CD8-positive, alpha-beta memory T cell (primary cell): ENCODE data around the gene NACA2. TPM values are rescaled to one million over a fixed set of nuclear protein-coding genes. Genes with fewer than 3 reads are reported as not detected.
"Not testable (repeated sequence)": the region's sequence is repeated elsewhere in the genome, so short reads cannot be mapped to it uniquely, and the experiment has no call there.

Experiments used
- CTCF ChIA-PET: fragments of 350-600 bp; sonication (Branson Sonifier 250); formaldehyde crosslinking; loops from one replicate; lab custom pipeline; 2021; ENCODE audit warnings: antibody characterized with exemption; lab: Charles Lee
- POLR2A ChIA-PET: fragments of 350-600 bp; sonication (Branson Sonifier 250); formaldehyde crosslinking; loops from one replicate; lab custom pipeline; 2021; ENCODE audit warnings: antibody characterized with exemption; lab: Charles Lee
- DNase-seq, 5 donors: peaks; one replicate each; pipeline versions ENCODE4 v3.0.0 to v3.0.0-alpha.2; 2020 to 2022; ENCODE audit warnings: mixed read lengths in 1 of 5
- H3K27ac ChIP-seq: one replicate; pipeline ENCODE4 v1.7.0; 2013; ENCODE audit warnings: low read depth, mild to moderate bottlenecking, low read length, moderate library complexity
- H3K27me3 ChIP-seq: 2 replicates; pipeline ENCODE4 v1.7.0; 2013; ENCODE audit warnings: low read length, mild to moderate bottlenecking; ENCODE audit not compliant: insufficient read depth, poor library complexity, severe bottlenecking
- H3K36me3 ChIP-seq: 2 replicates; pipeline ENCODE4 v1.7.0; 2013; ENCODE audit warnings: mild to moderate bottlenecking, low read length, moderate library complexity; ENCODE audit not compliant: insufficient read depth
- H3K4me1 ChIP-seq: 2 replicates; pipeline ENCODE4 v1.7.0; 2013; ENCODE audit warnings: mild to moderate bottlenecking, low read length, moderate library complexity; ENCODE audit not compliant: insufficient read depth
- H3K4me3 ChIP-seq: 2 replicates; pipeline ENCODE4 v1.7.0; 2013; ENCODE audit warnings: mild to moderate bottlenecking, low read length
- H3K9me3 ChIP-seq: 2 replicates; pipeline ENCODE4 v1.7.0; 2013; ENCODE audit warnings: mild to moderate bottlenecking, low read length
- H3K27ac Mint-ChIP-seq, 8 donors: one replicate each; pipeline ENCODE4 v1.8.0; 2020 to 2021; ENCODE audit warnings: mixed read lengths in 8 of 8, mild to moderate bottlenecking in 6 of 8, inconsistent platforms in 3 of 8, moderate library complexity in 3 of 8
- H3K27me3 Mint-ChIP-seq, 2 donors: one replicate each; pipeline ENCODE4 v1.8.0; 2020 to 2021; ENCODE audit warnings: mixed read lengths in 2 of 2, mild to moderate bottlenecking in 1 of 2, moderate library complexity in 1 of 2
- H3K36me3 Mint-ChIP-seq, 3 donors: one replicate each; pipeline ENCODE4 v1.8.0; 2020 to 2021; ENCODE audit warnings: mixed read lengths in 3 of 3, inconsistent platforms in 1 of 3, mild to moderate bottlenecking in 1 of 3
- H3K4me1 Mint-ChIP-seq, 3 donors: one replicate each; pipeline ENCODE4 v1.8.0; 2020 to 2021; ENCODE audit warnings: mixed read lengths in 3 of 3, inconsistent platforms in 1 of 3, mild to moderate bottlenecking in 1 of 3
- H3K4me3 Mint-ChIP-seq, 7 donors: one replicate each; pipeline ENCODE4 v1.8.0; 2020 to 2021; ENCODE audit warnings: mixed read lengths in 7 of 7, mild to moderate bottlenecking in 6 of 7, moderate library complexity in 4 of 7, inconsistent platforms in 2 of 7
- H3K9me3 Mint-ChIP-seq, 5 donors: one replicate each; pipeline ENCODE4 v1.8.0; 2020 to 2022; ENCODE audit warnings: mixed read lengths in 5 of 5, mild to moderate bottlenecking in 3 of 5, moderate library complexity in 2 of 5, inconsistent platforms in 1 of 5
- polyA plus RNA-seq: library from polyadenylated mRNA; unstranded; fragments of 300-500 nt; fragmentation: Illumina TruSeq; gene quantifications from one replicate; pipeline ENCODE4 v1.2.3, GENCODE V29; 2021
- total RNA-seq, 2 experiments: library from RNA; stranded (reverse); gene quantifications; one replicate each; pipeline ENCODE4 v1.2.3, GENCODE V29; 2021

Gene NACA2
- total and polyA plus RNA-seq, 3 experiments from 2014 or later, result not detected

- H3K4me3 ChIP-seq, H3K4me1 Mint-ChIP-seq, H3K9me3 Mint-ChIP-seq, H3K4me1 ChIP-seq, DNase-seq, H3K27me3 ChIP-seq, H3K36me3 Mint-ChIP-seq, H3K27ac ChIP-seq, H3K9me3 ChIP-seq, H3K27ac Mint-ChIP-seq, H3K36me3 ChIP-seq, POLR2A ChIA-PET, H3K4me3 Mint-ChIP-seq, CTCF ChIA-PET: not testable (repeated sequence)
- H3K27me3 Mint-ChIP-seq, result peaks cover 14 to 57% of the 10 kb centered on the region in 2 donors
Observed at GRCh38 chr17:61628158-61628557, 37.1 kb upstream of the NACA2 start.

- CTCF ChIA-PET, result no interaction called here
- H3K27me3 Mint-ChIP-seq, result peaks cover 13 to 52% of the 10 kb centered on the region in 2 donors
- Histone ChIP-seq H3K4me3 (no peak overlapping the region), H3K9me3 (no peaks in the 10 kb centered on the region), H3K36me3 (no peaks in the 10 kb centered on the region), H3K27me3 (no peaks in the 10 kb centered on the region), H3K4me1 (no peaks in the 10 kb centered on the region), H3K27ac (no peak overlapping the region)
- H3K9me3 Mint-ChIP-seq, result no peaks in the 10 kb centered on the region
- H3K4me3 Mint-ChIP-seq, result no peak overlapping the region
- no peaks in the 10 kb centered on the region for H3K4me1 Mint-ChIP-seq
- no peak overlapping the region for H3K27ac Mint-ChIP-seq
- no peak for DNase-seq
- POLR2A ChIA-PET, result no interaction called here
- no peaks in the 10 kb centered on the region for H3K36me3 Mint-ChIP-seq
Observed at GRCh38 chr17:61627658-61628057, 36.6 kb upstream of the NACA2 start.

GRCh38 chr17:61627125-61627524 lies 36.1 kb upstream of the NACA2 start:
- peaks cover 18 to 47% of the 10 kb centered on the region in 2 donors for H3K27me3 Mint-ChIP-seq

GRCh38 chr17:61625564-61625963 lies 34.5 kb upstream of the NACA2 start:
- Histone ChIP-seq H3K4me1 (no peaks in the 10 kb centered on the region), H3K4me3 (no peak overlapping the region), H3K9me3 (no peaks in the 10 kb centered on the region), H3K27ac (no peak overlapping the region), H3K36me3 (no peaks in the 10 kb centered on the region), H3K27me3 (no peaks in the 10 kb centered on the region)
- Mint-ChIP-seq H3K4me1 (no peaks in the 10 kb centered on the region), H3K36me3 (no peaks in the 10 kb centered on the region), H3K27ac (no peak overlapping the region), H3K9me3 (peaks cover 0 to under 1% (median 0%) of the 10 kb centered on the region in 5 donors), H3K4me3 (no peak overlapping the region), H3K27me3 (peaks cover 16 to 35% of the 10 kb centered on the region in 2 donors)
- CTCF ChIA-PET, result no interaction called here
- no peak for DNase-seq
- POLR2A ChIA-PET, result no interaction called here

More at GRCh38 chr17:61627125-61627524, 36.1 kb upstream of the NACA2 start:
- Histone ChIP-seq H3K27me3 (no peaks in the 10 kb centered on the region), H3K4me1 (no peaks in the 10 kb centered on the region), H3K27ac (no peak overlapping the region), H3K4me3 (no peak overlapping the region), H3K9me3 (no peaks in the 10 kb centered on the region), H3K36me3 (no peaks in the 10 kb centered on the region)
- DNase-seq, result no peak
- H3K9me3 Mint-ChIP-seq, result no peaks in the 10 kb centered on the region
- no peaks in the 10 kb centered on the region for H3K4me1 Mint-ChIP-seq
- CTCF ChIA-PET, result no interaction called here
- POLR2A ChIA-PET, result no interaction called here
- no peak overlapping the region for H3K27ac Mint-ChIP-seq
- no peaks in the 10 kb centered on the region for H3K36me3 Mint-ChIP-seq
- no peak overlapping the region for H3K4me3 Mint-ChIP-seq

- Histone ChIP-seq H3K4me1 (no peaks in the 10 kb centered on the region), H3K9me3 (no peaks in the 10 kb centered on the region), H3K27ac (no peak overlapping the region), H3K4me3 (no peak overlapping the region), H3K36me3 (no peaks in the 10 kb centered on the region), H3K27me3 (no peaks in the 10 kb centered on the region)
- ChIA-PET POLR2A (no interaction called here), CTCF (no interaction called here)
- Mint-ChIP-seq H3K27ac (no peak overlapping the region), H3K4me1 (no peaks in the 10 kb centered on the region), H3K9me3 (peaks cover 0 to 5% (median 1%) of the 10 kb centered on the region in 5 donors), H3K27me3 (peaks cover 16 to 30% of the 10 kb centered on the region in 2 donors), H3K36me3 (no peaks in the 10 kb centered on the region), H3K4me3 (no peak overlapping the region)
- no peak for DNase-seq
Observed at GRCh38 chr17:61624951-61625350, 33.9 kb upstream of the NACA2 start.

- no peak for DNase-seq
- CTCF ChIA-PET, result no interaction called here
- no peak overlapping the region for H3K27ac Mint-ChIP-seq
- H3K36me3 Mint-ChIP-seq, result no peaks in the 10 kb centered on the region
- Histone ChIP-seq H3K36me3 (no peaks in the 10 kb centered on the region), H3K27ac (no peak overlapping the region), H3K4me1 (no peaks in the 10 kb centered on the region), H3K27me3 (no peaks in the 10 kb centered on the region), H3K4me3 (no peak overlapping the region), H3K9me3 (peaks cover 3% of the 10 kb centered on the region)
- peaks cover 16 to 18% of the 10 kb centered on the region in 2 donors for H3K27me3 Mint-ChIP-seq
- H3K4me3 Mint-ChIP-seq, result no peak overlapping the region
- H3K4me1 Mint-ChIP-seq, result no peaks in the 10 kb centered on the region
- H3K9me3 Mint-ChIP-seq, result peaks cover 0 to 18% (median 9%) of the 10 kb centered on the region in 5 donors
- POLR2A ChIA-PET, result no interaction called here
Observed at GRCh38 chr17:61621317-61621716, 30.3 kb upstream of the NACA2 start.

- H3K4me3 Mint-ChIP-seq, result no peak overlapping the region
- no peaks in the 10 kb centered on the region for H3K4me1 ChIP-seq
- H3K4me3 ChIP-seq, result no peak overlapping the region
- H3K36me3 ChIP-seq, result no peaks in the 10 kb centered on the region
- no peaks in the 10 kb centered on the region for H3K27me3 ChIP-seq
- H3K27ac ChIP-seq, result no peak overlapping the region
- H3K36me3 Mint-ChIP-seq, result no peaks in the 10 kb centered on the region
- peaks cover 15 to 16% of the 10 kb centered on the region in 2 donors for H3K27me3 Mint-ChIP-seq
- no peak overlapping the region for H3K27ac Mint-ChIP-seq
- H3K9me3 ChIP-seq, result peaks cover 3% of the 10 kb centered on the region
- peaks cover 0 to 18% (median 9%) of the 10 kb centered on the region in 5 donors for H3K9me3 Mint-ChIP-seq
- peaks cover 0 to 6% (median 2%) of the 10 kb centered on the region in 3 donors for H3K4me1 Mint-ChIP-seq
- ChIA-PET POLR2A (no interaction called here), CTCF (no interaction called here)
- no peak for DNase-seq
Observed at GRCh38 chr17:61619953-61620352, 28.9 kb upstream of the NACA2 start.

GRCh38 chr17:61619493-61619892 lies 28.5 kb upstream of the NACA2 start:
- POLR2A ChIA-PET, result no interaction called here
- no peak for DNase-seq
- Histone ChIP-seq H3K27ac (no peak overlapping the region), H3K4me3 (no peak overlapping the region), H3K4me1 (no peaks in the 10 kb centered on the region), H3K27me3 (no peaks in the 10 kb centered on the region), H3K36me3 (no peaks in the 10 kb centered on the region), H3K9me3 (peaks cover 3% of the 10 kb centered on the region)
- CTCF ChIA-PET, result no interaction called here
- peaks cover 12 to 15% of the 10 kb centered on the region in 2 donors for H3K27me3 Mint-ChIP-seq
- H3K36me3 Mint-ChIP-seq, result no peaks in the 10 kb centered on the region
- H3K9me3 Mint-ChIP-seq, result peaks cover 0 to 18% (median 9%) of the 10 kb centered on the region in 5 donors
- H3K4me3 Mint-ChIP-seq, result no peak overlapping the region
- no peak overlapping the region for H3K27ac Mint-ChIP-seq
- H3K4me1 Mint-ChIP-seq, result peaks cover 0 to 6% (median 2%) of the 10 kb centered on the region in 3 donors
